HepG2 (cell line): ENCODE measurements around the gene CLEC20A. TPM values are rescaled to one million over a fixed set of nuclear protein-coding genes. Genes with fewer than 3 reads are reported as not detected.

ENCODE experiments used
- GZF1 ChIP-seq: sonication (generic); formaldehyde crosslinking; IDR thresholded peaks from 2 replicates; pipeline ENCODE4 v1.5.1; 2020; ENCODE audit warnings: mild to moderate bottlenecking, missing genetic modification reagents
- LRRFIP1 ChIP-seq: sonication (generic); formaldehyde crosslinking; conservative IDR thresholded peaks from 2 replicates; pipeline ENCODE4 v1.4.0; 2020; ENCODE audit warnings: missing genetic modification reagents
- MTA1 ChIP-seq: sonication (generic); formaldehyde crosslinking; IDR thresholded peaks from 2 replicates; pipeline ENCODE4 v1.4.0; 2020; ENCODE audit warnings: missing genetic modification reagents, mild to moderate bottlenecking, borderline replicate concordance
- NR0B2 ChIP-seq: sonication (generic); formaldehyde crosslinking; IDR thresholded peaks from 2 replicates; pipeline ENCODE4 v1.4.0; 2020; ENCODE audit warnings: mild to moderate bottlenecking, missing genetic modification reagents
- ZNF605 ChIP-seq: sonication (generic); formaldehyde crosslinking; IDR thresholded peaks from 2 replicates; pipeline ENCODE4 v1.8.0; 2022; ENCODE audit warnings: mild to moderate bottlenecking, missing genetic modification reagents
- ZNF710 ChIP-seq: sonication (generic); formaldehyde crosslinking; IDR thresholded peaks from 2 replicates; pipeline ENCODE4 v1.5.0; 2020; ENCODE audit warnings: mild to moderate bottlenecking, missing genetic modification reagents, borderline replicate concordance
- ZNF850 ChIP-seq: sonication (generic); formaldehyde crosslinking; conservative IDR thresholded peaks from 2 replicates; pipeline ENCODE4 v1.9.0; 2021; ENCODE audit warnings: mild to moderate bottlenecking, missing genetic modification reagents
- polyA plus RNA-seq, 8 experiments: library from polyadenylated mRNA; depleted of rRNA in 3 of 8; stranded (reverse) in 7 of 8; unstranded in 1 of 8; fragments of >200 nt; fragmentation: Illumina TruSeq in 4 of 8; extraction: Trizol in 4 of 8; gene quantifications; 2 replicates each; pipeline versions ENCODE4 v1.2.1 to v1.2.3, GENCODE V29; 2011 to 2016; ENCODE audit warnings: low read depth in 4 of 8, missing spikeins in 1 of 8, mixed read lengths in 1 of 8; ENCODE audit not compliant: insufficient read depth in 1 of 8
- total RNA-seq, 5 experiments: library from RNA; depleted of rRNA; stranded (reverse); fragments of >200 nt; fragmentation: Illumina TruSeq; extraction: Trizol; gene quantifications; 2 replicates each; pipeline ENCODE4 v1.2.3, GENCODE V29; 2016; ENCODE audit warnings: low read depth in 1 of 5
- TF ChIP-seq, protein P1 (sequence below): sonication (generic); formaldehyde crosslinking; IDR thresholded peaks from 2 replicates; pipeline ENCODE4 v1.5.0; 2020; ENCODE audit warnings: mild to moderate bottlenecking, missing genetic modification reagents
- TF ChIP-seq, protein P2 (sequence below): sonication (generic); formaldehyde crosslinking; IDR thresholded peaks from 2 replicates; pipeline ENCODE4 v1.4.0; 2020; ENCODE audit warnings: missing genetic modification reagents, mild to moderate bottlenecking, borderline replicate concordance
- TF ChIP-seq, protein P3 (sequence below): sonication (generic); formaldehyde crosslinking; IDR thresholded peaks from 2 replicates; pipeline ENCODE4 v1.4.0; 2020; ENCODE audit warnings: missing genetic modification reagents, borderline replicate concordance
- TF ChIP-seq, protein P4 (sequence below): sonication (generic); formaldehyde crosslinking; IDR thresholded peaks from 2 replicates; pipeline ENCODE4 v1.4.0; 2020; ENCODE audit warnings: missing genetic modification reagents

The CLEC20A gene
- total and polyA plus RNA-seq, 2 of the 13 experiments (the other 11 are each of a cell fraction or from before 2014, with no cell fraction given) = not detected

DNA sequence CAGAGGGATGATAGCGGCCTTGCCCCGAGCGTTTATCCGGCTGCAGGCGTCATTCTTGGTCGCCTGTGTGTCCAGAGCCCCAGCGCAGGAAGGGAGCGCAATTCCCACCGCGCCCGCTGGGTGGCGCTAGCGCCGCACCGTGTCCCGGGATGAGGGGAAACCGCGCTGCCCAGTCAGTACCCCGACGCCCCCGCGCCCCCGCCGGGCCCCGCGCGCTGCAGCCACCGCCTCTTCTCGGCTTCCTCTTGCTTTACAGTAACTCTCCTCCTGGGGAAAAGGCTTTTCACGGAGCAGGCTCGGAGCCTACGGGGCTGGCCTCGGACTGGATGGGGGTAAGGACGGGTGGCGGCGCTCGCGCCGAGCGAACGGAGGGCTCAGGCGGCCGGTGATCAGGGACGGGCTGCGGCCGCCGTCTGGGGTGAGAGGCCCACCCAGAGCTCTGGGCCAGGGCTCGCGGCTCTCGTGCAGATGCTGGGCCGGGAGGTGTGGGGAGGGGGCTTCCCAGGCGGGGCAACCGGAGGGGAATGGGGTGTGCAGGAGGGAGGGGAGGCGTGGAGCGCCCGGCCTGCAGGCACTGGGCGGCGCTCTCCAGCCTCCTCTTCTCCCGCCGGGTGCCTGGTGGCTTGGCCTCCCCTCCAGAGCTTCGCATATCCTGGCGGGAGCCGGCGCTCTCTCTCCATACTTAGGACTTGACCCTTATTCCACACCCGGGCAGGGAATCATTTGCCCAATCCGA, 46.0 kb upstream of the CLEC20A start (continued):
- TF ChIP-seq, protein P1, sequence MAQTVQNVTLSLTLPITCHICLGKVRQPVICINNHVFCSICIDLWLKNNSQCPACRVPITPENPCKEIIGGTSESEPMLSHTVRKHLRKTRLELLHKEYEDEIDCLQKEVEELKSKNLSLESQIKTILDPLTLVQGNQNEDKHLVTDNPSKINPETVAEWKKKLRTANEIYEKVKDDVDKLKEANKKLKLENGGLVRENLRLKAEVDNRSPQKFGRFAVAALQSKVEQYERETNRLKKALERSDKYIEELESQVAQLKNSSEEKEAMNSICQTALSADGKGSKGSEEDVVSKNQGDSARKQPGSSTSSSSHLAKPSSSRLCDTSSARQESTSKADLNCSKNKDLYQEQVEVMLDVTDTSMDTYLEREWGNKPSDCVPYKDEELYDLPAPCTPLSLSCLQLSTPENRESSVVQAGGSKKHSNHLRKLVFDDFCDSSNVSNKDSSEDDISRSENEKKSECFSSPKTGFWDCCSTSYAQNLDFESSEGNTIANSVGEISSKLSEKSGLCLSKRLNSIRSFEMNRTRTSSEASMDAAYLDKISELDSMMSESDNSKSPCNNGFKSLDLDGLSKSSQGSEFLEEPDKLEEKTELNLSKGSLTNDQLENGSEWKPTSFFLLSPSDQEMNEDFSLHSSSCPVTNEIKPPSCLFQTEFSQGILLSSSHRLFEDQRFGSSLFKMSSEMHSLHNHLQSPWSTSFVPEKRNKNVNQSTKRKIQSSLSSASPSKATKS (CRISPR knock-in tag) = no peak
- TF ChIP-seq, protein P2, sequence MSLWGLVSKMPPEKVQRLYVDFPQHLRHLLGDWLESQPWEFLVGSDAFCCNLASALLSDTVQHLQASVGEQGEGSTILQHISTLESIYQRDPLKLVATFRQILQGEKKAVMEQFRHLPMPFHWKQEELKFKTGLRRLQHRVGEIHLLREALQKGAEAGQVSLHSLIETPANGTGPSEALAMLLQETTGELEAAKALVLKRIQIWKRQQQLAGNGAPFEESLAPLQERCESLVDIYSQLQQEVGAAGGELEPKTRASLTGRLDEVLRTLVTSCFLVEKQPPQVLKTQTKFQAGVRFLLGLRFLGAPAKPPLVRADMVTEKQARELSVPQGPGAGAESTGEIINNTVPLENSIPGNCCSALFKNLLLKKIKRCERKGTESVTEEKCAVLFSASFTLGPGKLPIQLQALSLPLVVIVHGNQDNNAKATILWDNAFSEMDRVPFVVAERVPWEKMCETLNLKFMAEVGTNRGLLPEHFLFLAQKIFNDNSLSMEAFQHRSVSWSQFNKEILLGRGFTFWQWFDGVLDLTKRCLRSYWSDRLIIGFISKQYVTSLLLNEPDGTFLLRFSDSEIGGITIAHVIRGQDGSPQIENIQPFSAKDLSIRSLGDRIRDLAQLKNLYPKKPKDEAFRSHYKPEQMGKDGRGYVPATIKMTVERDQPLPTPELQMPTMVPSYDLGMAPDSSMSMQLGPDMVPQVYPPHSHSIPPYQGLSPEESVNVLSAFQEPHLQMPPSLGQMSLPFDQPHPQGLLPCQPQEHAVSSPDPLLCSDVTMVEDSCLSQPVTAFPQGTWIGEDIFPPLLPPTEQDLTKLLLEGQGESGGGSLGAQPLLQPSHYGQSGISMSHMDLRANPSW = no peak
- TF ChIP-seq LRRFIP1 (no peak), GZF1 (CRISPR knock-in tag) (no peak), ZNF710 (no peak; the same call in 1 of the 2 replicates), ZNF605 (peak; percentile 40; the same call in 1 of the 2 replicates), ZNF850 (CRISPR knock-in tag) (no peak), NR0B2 (CRISPR knock-in tag) (no peak), MTA1 (CRISPR knock-in tag) (no peak)
- TF ChIP-seq, protein P3, sequence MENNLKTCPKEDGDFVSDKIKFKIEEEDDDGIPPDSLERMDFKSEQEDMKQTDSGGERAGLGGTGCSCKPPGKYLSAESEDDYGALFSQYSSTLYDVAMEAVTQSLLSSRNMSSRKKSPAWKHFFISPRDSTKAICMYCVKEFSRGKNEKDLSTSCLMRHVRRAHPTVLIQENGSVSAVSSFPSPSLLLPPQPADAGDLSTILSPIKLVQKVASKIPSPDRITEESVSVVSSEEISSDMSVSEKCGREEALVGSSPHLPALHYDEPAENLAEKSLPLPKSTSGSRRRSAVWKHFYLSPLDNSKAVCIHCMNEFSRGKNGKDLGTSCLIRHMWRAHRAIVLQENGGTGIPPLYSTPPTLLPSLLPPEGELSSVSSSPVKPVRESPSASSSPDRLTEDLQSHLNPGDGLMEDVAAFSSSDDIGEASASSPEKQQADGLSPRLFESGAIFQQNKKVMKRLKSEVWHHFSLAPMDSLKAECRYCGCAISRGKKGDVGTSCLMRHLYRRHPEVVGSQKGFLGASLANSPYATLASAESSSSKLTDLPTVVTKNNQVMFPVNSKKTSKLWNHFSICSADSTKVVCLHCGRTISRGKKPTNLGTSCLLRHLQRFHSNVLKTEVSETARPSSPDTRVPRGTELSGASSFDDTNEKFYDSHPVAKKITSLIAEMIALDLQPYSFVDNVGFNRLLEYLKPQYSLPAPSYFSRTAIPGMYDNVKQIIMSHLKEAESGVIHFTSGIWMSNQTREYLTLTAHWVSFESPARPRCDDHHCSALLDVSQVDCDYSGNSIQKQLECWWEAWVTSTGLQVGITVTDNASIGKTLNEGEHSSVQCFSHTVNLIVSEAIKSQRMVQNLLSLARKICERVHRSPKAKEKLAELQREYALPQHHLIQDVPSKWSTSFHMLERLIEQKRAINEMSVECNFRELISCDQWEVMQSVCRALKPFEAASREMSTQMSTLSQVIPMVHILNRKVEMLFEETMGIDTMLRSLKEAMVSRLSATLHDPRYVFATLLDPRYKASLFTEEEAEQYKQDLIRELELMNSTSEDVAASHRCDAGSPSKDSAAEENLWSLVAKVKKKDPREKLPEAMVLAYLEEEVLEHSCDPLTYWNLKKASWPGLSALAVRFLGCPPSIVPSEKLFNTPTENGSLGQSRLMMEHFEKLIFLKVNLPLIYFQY (CRISPR knock-in tag) = no peak
- TF ChIP-seq, protein P4, sequence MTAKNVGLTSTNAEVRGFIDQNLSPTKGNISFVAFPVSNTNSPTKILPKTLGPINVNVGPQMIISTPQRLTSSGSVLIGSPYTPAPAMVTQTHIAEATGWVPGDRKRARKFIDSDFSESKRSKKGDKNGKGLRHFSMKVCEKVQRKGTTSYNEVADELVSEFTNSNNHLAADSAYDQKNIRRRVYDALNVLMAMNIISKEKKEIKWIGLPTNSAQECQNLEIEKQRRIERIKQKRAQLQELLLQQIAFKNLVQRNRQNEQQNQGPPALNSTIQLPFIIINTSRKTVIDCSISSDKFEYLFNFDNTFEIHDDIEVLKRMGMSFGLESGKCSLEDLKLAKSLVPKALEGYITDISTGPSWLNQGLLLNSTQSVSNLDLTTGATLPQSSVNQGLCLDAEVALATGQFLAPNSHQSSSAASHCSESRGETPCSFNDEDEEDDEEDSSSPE (CRISPR knock-in tag) = no peak; the same call in 1 of the 2 replicates
